Right atrium auricular region (tissue), 2 donors: ENCODE results near the gene KCND3. TPM values are rescaled to one million over a fixed set of nuclear protein-coding genes. Genes with fewer than 3 reads are reported as not detected.

Source experiments
- DNase-seq: peaks from one replicate; pipeline ENCODE4 v3.0.0-alpha.2; 2019; ENCODE audit warnings: low spot score
- H3K27ac ChIP-seq, 2 donors: fragments of 200-600 bp; sonication (generic); 1 replicate in 1 of 2; 2 replicates in 1 of 2; pipeline ENCODE4 v1.5.1; 2016 to 2019
- H3K27me3 ChIP-seq, 2 donors: fragments of 200-600 bp; sonication (generic); one replicate each; pipeline versions ENCODE4 v1.5.1 to v1.6.0; 2017 to 2019
- H3K36me3 ChIP-seq: fragments of 200-600 bp; sonication (generic); one replicate; pipeline ENCODE4 v1.5.1; 2016
- H3K4me1 ChIP-seq, 2 donors: fragments of 200-600 bp; sonication (generic); one replicate each; pipeline versions ENCODE4 v1.5.1 to v1.6.0; 2017 to 2019
- H3K4me3 ChIP-seq, 2 donors: fragments of 200-600 bp; sonication (generic); 1 replicate in 1 of 2; 2 replicates in 1 of 2; pipeline ENCODE4 v1.5.1; 2017 to 2019; ENCODE audit warnings: mild to moderate bottlenecking in 1 of 2, moderate library complexity in 1 of 2
- H3K9me3 ChIP-seq, 2 donors: fragments of 200-600 bp; sonication (generic); one replicate each; pipeline ENCODE4 v1.5.1; 2019
- CTCF ChIP-seq, 2 donors: fragments of 200-600 bp; sonication (generic); IDR thresholded peaks; one replicate each; pipeline ENCODE4 v1.5.1; 2019; ENCODE audit warnings: antibody characterized with exemption in 2 of 2
- total RNA-seq, 2 donors: library from RNA; depleted of rRNA; stranded (reverse); fragments of >200 nt; gene quantifications; one replicate each; pipeline ENCODE4 v1.1.0, GENCODE V29; 2016

KCND3 gene
- total RNA-seq, 2 donors from 2014 or later, result 19.6 to 24.9 TPM

- no peaks in the 10 kb centered on the region for H3K36me3 ChIP-seq
- H3K27ac ChIP-seq, result no peak overlapping the region
- no peak for DNase-seq
- no peak overlapping the region for H3K4me3 ChIP-seq
- no peaks in the 10 kb centered on the region for H3K4me1 ChIP-seq
- no peaks in the 10 kb centered on the region for H3K9me3 ChIP-seq
- H3K27me3 ChIP-seq, result no peaks in the 10 kb centered on the region
- TF ChIP-seq CTCF (IDR thresholded peaks at IDR 0.05), result peak in 1 of 2 donors; percentile 35
Measured at GRCh38 chr1:111813440-111814304, 175.8 kb downstream of the KCND3 start.

- Histone ChIP-seq H3K4me1 (no peaks in the 10 kb centered on the region), H3K9me3 (no peaks in the 10 kb centered on the region), H3K36me3 (no peaks in the 10 kb centered on the region), H3K27me3 (no peaks in the 10 kb centered on the region), H3K4me3 (no peak overlapping the region), H3K27ac (no peak overlapping the region)
- DNase-seq, result no peak
- no peak for TF ChIP-seq CTCF (IDR thresholded peaks at IDR 0.05)
Measured at GRCh38 chr1:111812306-111812705, 177.2 kb downstream of the KCND3 start.

GRCh38 chr1:111811891-111812290 is 177.6 kb downstream of the KCND3 start:
- Histone ChIP-seq H3K4me1 (no peaks in the 10 kb centered on the region), H3K27me3 (no peaks in the 10 kb centered on the region), H3K36me3 (no peaks in the 10 kb centered on the region), H3K4me3 (no peak overlapping the region), H3K27ac (no peak overlapping the region), H3K9me3 (no peaks in the 10 kb centered on the region)
- no peak for TF ChIP-seq CTCF (IDR thresholded peaks at IDR 0.05)
- no peak for DNase-seq

GRCh38 chr1:111805251-111805650 is 184.2 kb downstream of the KCND3 start:
- Histone ChIP-seq H3K27ac (no peak overlapping the region), H3K4me3 (no peak overlapping the region), H3K27me3 (no peaks in the 10 kb centered on the region), H3K36me3 (no peaks in the 10 kb centered on the region), H3K9me3 (no peaks in the 10 kb centered on the region), H3K4me1 (peaks cover 0 to 21% of the 10 kb centered on the region in 2 donors)
- DNase-seq, result no peak
- no peak for TF ChIP-seq CTCF (IDR thresholded peaks at IDR 0.05)

- Histone ChIP-seq H3K27ac (no peak overlapping the region), H3K4me1 (peaks cover 0 to 21% of the 10 kb centered on the region in 2 donors), H3K27me3 (no peaks in the 10 kb centered on the region), H3K9me3 (no peaks in the 10 kb centered on the region), H3K36me3 (no peaks in the 10 kb centered on the region), H3K4me3 (no peak overlapping the region)
- DNase-seq, result no peak
- no peak for TF ChIP-seq CTCF (IDR thresholded peaks at IDR 0.05)
Measured at GRCh38 chr1:111804776-111805175, 184.7 kb downstream of the KCND3 start.
